SW480 (cell line): ENCODE data around the gene CACNA1D.
A peak's percentile ranks its signal among the peaks of the same experiment; 100 is the strongest.

Experiments used
- DNase-seq: peaks from one replicate; pipeline ENCODE4 v3.0.0-alpha.2; 2016; ENCODE audit warnings: low spot score

Gene CACNA1D

DNA sequence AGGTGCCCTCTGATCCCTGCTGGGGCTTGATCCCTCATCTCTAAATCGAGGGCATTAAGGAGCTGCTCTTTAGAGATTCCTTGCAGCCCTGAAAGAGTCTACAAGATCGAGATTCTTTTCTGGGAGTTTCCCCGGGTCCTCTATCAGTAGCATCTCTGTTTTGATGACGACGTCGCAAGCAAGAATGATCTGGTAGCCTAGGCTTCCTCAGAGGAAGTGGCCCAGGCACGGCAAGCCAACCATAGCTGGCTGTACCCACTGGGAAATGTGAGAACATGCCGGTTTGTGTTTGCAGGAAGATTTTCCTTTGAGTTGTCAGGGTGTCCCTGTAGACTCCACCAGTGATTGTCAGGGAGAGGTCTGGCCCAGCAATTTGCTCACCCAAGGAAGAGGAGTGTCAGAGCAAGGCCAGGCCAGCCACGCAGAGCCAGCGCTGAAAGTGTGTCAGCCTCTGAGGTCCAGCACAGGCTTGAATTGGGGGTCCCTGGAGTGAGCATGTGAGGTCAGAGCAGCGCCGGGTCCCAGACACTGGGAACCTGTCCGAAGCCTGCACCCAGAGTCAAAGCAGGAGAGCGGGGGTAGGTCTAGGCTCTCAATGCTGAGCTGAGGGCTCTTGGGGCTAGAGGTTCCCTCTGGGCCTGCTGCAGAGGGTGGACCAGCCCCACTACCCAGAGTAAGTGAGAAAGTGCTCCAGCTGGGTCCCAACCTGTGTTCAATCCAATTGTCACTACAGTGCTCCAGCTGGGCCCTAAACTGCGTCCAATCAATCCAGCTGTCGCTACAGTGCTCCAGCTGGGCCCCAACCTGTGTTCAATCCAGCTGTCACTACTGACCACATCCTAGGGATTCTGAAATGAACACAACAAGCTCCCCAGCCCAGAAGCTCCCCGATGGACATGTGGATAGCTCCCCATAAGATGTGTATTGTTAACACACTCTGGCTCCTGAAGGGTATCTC lies 256.1 kb downstream of the CACNA1D start:
- DNase-seq: no peak

DNA sequence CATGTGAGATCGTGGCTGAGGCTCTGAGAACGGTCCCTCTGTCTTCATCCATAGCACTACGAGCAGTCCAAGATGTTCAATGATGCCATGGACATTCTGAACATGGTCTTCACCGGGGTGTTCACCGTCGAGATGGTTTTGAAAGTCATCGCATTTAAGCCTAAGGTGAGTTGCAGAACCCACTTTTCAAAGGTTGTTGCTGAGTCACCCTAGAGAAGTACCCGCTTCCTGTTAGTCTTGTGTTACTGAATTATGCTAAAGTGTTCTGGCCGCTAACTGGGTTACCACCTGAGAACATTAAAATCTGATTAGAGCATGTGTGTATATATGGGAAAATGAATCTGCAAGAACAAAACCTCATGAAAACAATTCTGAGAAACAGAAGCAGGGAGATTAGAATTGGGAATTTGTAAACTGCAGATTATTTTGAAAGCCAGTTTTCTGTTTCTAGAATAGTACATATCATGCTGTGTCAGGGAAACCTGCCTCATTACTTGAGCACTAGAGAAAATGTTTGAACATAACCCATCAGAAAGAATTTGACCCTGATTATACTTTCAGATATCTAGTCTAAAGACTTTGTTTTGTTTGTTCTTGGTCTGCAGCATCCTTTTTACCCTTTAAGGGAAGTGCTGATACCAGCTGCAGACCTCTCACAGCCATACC lies 259.2 kb downstream of the CACNA1D start:
- DNase-seq: no peak

DNA sequence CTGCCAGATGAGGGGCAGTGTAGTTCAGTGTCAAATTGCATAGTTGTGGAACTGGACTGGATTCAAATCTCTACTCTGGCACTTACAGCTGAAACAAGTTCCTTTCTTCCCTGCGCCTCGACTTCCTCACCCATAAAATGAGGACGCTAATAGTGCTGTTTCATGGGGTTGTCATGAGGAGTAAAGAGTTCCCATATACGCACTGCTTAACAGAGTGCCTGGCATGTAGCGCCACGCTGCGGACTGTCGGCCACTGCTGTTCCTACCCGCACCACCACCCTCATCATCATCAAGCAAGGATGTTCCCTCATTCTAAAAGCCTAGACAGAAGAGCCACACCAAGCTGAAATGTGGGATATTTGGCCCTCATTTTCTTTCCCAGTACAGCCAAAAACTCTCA lies 259.9 kb downstream of the CACNA1D start:
- no peak for DNase-seq

DNA sequence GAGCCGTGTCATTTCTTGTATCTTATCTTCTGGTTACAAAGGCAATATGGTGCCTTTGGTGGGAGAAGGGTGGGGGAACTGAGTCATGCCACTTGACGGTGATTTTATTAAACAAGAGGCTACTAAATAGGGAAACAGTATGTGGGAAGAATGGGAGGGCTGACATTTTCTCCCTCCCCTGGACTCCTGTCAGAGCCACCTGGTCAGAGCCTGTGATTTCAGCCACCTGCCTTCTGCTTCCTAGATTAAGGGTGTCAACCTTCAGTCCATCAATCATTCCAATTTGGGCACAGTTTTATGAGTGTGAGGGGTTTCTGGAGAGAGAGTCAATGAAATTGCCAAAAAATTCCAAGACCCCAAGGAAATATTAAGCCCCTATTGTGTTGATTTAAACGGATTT lies 264.4 kb downstream of the CACNA1D start:
- no peak for DNase-seq

DNA sequence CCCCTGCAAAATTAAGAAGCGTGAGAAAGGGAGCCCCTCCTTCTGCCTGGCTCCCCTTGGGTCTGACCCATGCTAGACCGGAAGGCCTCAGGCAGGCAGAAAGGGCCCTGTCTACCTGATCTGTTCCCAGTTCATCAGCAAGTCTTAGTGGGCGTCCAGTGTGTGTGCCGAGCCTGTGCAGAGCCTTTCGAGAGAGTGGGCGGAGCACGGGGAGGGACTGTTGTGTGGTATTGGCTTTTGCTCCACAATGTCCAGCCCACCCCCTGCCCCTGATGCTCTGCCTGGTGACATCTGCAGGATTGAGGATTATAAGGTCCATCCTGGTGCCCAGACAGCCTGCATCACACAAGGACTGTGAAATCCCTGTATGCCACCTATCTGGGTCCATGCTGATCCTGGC lies 268.9 kb downstream of the CACNA1D start:
- no peak for DNase-seq

DNA sequence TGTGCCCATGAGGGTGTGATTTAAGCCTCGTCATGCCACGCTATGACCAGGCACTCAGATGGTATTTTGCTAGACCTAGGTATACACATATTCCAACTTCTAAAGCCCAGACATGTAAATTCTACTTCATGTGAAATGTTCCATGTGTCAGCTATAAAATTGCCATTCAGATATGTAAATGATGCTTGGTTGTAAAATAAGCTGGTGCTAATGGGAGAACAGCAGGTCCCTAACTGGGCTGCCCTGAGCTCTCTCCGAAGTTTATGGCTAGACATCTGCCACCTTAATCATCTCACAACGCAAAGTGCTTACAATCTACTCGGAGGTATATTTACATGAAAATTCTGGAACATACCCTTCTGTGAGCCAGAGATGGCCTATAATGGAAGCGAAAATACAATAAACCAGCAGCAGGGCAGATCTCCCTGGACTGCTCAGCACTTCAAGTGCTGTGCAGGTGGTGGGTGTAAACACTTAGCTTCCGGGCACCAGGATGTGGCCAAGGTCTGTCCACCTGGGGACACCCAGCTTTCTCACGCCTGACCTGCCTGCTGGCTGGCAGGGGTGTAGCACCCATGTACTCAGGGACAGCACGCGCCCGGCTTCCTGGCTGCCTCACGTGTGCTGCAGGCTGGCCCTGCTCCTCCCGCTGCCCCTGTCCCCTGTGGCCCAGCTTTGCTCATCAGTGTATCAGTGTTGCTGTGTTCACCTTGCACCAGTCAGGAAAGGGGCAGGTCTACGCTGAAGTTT lies 269.8 kb downstream of the CACNA1D start:
- DNase-seq: peak; percentile 23

DNA sequence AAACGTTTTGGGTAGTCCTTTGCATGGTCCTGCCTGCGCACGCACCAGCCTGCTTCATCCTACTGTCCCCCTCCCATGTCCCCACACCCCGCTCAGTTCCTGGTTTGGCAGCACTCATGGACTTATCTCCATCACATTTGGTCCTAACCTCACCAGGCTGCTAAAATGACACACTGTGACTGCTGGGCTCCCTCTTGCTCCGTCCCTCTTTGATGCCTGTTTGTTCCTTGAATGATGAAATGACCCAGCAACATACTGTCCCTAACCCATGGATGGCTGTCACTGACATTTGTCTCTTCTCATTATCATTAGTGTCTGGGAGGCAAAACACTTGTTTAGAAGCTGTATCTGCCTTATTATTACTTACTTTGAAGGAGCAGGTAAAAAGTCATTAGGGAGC lies 271.3 kb downstream of the CACNA1D start:
- DNase-seq: no peak

DNA sequence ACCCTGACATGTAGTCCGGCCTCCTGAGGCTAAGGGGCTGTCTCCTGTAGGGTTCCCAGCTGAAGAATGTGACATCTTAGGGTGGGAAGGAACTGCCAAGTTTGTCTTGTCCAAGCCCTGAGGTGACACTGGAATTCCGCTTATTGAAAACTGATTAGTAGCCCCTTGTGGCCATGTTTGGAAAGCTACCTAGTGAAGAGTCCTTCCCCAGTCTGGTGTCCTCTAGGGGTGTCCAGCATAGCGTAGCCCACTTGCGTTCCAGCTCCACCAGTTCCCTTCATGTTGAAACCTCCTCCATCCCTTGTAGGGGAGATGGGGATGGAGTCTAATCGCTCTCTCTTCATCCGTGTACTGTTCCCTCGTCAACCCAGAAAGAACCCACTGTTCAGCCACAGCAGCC lies 272.3 kb downstream of the CACNA1D start:
- no peak for DNase-seq

DNA sequence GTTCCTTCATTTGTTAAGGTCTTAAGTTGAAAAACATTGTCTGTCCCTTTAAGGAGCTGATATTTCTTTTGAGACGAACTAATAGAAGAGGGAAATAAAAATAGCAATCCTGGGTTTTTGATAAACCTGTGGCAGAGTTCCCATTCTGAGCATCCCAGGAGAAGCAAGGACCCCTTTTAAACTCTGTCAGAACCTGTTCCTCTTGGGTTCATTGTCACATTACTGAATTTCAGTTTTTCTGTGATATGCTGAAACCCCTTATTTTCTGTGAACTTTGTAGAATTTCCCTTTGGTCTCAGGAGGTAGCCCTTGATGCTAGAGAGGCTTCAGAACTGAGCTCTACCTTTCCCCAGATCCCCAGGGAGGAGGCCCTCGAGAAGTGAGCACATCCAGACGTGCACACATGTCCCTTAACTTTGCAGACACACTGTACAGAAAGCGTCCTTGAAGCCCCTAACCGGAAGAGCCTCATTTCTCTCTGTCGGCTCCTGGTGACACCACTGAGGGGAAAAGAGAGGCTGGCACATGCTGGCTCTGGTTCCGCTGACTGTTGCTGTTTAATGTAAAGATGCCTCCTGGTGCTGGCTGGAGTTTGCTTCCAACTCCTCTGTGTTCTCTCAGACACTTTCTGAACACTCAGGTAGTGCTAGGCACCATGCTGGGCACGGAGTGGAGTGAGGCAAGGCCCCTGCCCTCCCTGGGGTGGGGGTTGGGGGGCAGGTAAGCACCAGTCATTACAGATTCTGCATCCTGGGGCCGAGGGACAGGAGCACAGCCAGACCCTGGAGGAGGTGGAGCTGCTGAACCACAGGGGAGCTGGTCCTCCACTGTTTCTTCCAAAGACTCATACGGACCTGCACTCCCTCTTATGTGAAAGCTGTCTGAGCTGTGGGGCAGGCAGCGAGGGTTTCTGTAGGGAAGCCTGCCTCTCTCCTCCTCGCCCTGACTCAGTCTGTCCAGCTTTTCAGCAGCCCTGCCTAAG lies 274.4 kb downstream of the CACNA1D start:
- no peak for DNase-seq

DNA sequence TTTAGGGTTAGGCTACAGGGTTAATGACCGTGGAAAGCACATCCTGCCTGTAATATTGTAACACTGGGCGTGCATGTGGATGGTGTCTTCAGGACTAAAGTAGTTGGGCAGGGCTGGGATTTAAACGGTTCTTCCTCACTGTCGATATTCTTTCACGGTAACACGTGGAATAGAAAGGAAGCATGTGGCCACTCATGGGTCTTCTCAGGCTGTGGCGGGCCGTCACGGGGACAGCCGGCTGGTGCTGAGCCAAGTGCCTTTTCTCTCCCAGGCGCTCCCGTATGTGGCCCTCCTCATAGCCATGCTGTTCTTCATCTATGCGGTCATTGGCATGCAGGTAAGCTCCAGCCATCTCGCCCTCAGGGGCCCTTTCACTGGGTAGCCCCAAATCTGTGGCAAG lies 278.2 kb downstream of the CACNA1D start:
- no peak for DNase-seq

DNA sequence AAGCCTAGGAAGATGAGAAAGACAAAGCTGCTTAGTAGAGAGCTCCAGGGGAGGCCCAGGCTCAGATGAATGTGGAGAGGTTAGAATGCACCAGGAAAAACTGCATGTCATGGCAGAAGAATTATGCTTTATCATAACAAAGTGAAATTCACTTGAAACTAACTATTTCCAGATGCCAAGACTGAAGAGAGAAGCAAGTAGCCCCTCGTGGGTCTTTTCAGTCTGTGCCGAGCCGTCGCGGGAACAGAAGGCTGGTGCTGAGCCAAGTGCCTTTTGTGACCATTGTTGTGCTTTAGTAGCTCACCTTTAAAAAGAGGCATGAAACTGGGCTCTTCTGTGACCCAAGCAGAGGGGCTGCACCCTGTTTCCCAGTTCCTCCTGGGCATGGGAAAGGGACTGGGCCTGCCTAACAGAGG lies 278.6 kb downstream of the CACNA1D start:
- DNase-seq: no peak

DNA sequence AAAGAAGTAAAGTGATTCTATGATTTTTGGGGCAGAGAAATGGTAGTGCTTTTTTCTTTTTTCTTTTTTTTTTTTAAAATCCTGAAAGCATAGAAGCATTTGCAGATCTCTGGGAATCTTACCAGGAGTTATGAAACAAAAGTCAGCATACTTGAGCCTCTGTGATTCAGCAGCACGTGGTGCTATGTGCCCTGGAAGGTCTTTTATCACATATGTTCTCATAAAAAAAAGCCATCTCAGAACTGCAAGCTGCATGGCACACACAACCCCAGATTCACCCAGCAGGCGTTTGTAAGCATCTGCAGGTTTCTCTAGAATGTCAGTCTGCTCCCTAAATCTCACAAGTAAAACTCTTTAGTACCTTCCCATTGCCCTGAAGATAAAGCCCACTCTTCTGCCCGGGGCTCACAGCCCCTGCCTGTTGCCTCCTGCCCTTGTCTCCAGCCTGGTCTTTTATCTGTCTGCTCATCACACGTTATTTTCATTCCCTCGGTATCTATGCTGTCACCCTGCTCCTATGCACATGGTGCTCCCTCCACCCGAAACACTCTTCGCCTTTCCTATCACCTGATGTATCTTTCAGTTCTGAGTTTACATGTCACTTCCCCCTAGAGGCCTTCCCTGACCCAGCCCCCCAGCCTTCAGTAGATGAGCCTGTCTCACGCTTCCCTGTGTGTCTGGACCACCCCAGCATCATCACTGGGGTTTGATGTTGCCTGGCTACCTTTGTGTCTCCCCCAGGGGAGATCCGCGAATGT lies 279.4 kb downstream of the CACNA1D start:
- DNase-seq: no peak

DNA sequence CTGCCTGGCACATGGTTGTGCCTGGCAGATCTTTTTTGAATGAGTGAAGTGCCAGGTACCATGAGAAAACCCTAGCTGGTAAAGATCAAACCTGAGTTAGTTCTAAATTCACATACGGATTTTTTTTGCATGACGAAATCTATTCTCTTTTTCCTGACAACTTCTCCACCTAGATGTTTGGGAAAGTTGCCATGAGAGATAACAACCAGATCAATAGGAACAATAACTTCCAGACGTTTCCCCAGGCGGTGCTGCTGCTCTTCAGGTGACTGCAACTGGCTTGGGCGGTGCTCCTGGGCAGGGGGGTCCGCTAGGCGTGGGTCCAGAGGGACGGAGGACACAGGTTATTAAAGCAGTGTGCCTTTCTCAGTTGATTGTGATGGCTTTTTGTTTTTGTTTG lies 280.0 kb downstream of the CACNA1D start:
- no peak for DNase-seq

DNA sequence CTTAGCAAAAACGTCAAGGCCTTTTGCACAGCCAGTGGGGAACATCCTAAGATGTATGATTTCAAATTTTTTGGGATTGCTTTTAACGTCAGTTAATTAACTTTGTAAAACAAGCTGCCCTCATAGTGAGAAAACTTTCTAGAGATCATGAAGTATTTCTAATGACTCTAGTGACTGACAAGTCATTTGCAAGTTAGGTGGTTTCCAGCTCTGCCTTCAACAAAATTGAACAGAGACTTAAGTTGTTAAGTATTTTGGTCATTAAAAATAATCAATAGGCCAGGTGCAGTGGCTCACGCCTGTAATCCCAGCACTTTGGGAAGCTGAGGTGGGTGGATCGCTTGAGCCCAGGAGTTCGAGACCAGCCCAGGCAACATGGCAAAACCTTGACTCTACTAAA lies 280.6 kb downstream of the CACNA1D start:
- no peak for DNase-seq

DNA sequence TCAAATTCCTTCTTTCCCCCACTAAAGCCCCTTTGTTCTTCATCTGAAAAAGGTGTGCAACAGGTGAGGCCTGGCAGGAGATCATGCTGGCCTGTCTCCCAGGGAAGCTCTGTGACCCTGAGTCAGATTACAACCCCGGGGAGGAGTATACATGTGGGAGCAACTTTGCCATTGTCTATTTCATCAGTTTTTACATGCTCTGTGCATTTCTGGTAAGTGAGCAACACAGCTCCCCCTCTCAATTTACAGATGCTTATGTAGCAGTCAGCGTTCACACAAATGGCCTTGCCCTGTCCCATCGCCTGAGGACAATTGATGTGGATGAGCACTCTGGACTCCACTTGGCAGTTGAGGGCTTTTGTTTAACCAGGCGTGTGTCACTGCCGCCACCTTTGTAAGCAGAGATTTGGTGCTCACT lies 281.4 kb downstream of the CACNA1D start:
- DNase-seq: no peak

DNA sequence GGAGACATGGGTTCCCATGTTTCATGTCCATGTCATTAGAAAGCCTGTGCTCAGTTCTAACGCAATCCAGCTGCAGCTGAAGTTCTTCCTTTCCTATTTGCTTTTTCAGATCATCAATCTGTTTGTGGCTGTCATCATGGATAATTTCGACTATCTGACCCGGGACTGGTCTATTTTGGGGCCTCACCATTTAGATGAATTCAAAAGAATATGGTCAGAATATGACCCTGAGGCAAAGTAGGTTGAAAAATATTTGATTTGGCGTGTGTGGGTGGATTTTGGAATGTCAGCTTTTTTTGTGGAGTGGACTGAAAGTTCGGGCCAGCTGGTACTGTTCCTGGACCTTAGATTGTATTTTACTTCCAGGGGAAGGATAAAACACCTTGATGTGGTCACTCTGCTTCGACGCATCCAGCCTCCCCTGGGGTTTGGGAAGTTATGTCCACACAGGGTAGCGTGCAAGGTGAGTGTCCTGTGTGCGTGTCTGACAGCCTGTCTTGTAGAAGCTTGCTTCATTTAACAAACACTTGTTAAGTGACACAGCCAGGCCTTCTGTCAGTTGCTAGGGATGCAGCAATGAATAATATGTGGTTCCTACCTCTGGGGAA lies 282.2 kb downstream of the CACNA1D start:
- peak; percentile 46 for DNase-seq

DNA sequence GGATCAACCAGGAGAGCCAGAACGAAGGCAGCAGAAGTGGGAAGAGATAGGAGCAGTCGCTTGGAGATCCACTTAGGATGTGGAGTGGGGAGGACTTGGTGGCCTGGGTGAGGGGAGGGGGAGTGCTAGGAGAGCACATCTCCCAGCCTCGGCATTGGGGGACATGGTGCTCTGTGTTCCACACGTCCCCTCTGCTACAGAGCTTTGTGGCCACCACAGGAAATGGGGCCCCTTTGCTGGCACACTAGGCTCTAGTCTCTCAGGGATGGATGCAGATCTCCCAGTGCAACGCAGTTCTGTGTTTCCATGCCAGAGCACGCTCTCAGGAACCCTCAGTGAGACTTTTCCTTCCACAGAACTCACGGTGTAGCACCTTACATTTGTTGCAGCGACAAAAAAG lies 283.1 kb downstream of the CACNA1D start:
- DNase-seq: no peak

DNA sequence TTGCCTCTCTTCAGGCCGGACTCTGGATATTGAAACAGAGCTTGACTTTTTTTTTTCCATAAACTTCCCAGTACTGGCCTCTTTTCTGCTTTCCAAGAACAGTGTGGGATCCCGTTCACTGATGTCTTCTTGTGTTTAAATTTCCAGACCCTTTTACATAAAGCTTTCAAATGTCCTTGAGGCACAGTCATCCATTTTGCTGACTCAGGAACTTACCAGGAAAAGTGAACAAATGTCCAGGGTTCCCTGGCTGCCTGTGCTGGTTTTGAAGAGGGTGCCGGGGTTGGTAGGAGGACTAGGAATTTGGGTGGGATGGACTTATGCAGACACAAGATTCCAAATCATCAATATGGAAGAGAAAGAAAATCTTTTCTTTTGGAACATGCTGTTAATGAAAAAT lies 283.7 kb downstream of the CACNA1D start:
- DNase-seq: no peak

DNA sequence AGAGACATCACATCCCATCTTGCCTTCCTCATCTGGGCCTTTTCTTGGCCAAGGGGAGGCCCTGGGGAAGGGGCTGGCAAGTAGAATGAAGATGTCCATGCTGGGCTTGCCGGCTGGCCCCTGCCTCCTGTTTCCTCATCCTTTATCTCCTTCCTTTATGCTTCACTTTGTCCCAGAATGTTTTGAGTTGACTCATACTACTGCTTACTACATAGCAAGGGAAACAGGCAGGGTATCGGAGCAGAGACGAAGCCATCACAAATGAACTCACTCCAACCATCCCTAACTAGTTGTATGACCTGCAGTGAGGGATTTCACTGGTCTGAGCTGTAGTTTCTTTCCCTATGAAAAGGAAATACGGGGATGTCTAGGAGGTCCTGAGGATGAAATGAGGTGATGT lies 285.8 kb downstream of the CACNA1D start:
- DNase-seq: no peak

DNA sequence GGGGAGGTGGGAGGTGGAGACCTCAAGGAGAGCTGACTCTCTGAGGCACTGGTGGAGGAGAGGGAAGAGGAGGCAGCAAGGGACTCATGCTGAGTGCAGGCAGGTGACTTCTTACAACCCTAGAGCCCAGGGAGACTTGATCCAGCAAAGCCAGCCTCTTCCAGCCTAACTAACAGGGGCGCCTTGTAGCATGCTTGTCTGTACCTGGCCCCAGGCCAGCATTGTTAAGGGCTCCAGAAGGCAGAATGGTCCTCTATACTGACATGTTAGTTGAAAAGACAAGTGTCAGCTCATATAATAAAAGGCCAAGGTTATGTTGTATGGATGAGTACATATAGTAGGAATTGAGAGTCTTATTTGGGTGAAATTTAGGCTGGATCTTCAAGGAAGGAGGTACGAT lies 286.4 kb downstream of the CACNA1D start:
- no peak for DNase-seq
